ENCODE results near the gene NR1H4. TPM values are rescaled to one million over a fixed set of nuclear protein-coding genes. Genes with fewer than 3 reads are reported as not detected.

The NR1H4 gene
- total RNA-seq, 1 experiment from 2014 or later: not detected

- Mint-ChIP-seq H3K4me1 (peaks cover 18% of the 10 kb centered on the region), H3K4me3 (no peak overlapping the region), H3K9me3 (0 out of 2 replicates have a peak, but pooled peaks cover 4% of the 10 kb centered on the region), H3K27ac (no peak overlapping the region), H3K27me3 (ENCODE audit: low read depth) (peaks cover 23% of the 10 kb centered on the region), H3K36me3 (no peaks in the 10 kb centered on the region)
- ChIA-PET POLR2A (no interaction called here), CTCF (no interaction called here)
- DNase-seq (ENCODE audit: low spot score): no peak
- no peak for ATAC-seq
- TF ChIP-seq, protein P1, sequence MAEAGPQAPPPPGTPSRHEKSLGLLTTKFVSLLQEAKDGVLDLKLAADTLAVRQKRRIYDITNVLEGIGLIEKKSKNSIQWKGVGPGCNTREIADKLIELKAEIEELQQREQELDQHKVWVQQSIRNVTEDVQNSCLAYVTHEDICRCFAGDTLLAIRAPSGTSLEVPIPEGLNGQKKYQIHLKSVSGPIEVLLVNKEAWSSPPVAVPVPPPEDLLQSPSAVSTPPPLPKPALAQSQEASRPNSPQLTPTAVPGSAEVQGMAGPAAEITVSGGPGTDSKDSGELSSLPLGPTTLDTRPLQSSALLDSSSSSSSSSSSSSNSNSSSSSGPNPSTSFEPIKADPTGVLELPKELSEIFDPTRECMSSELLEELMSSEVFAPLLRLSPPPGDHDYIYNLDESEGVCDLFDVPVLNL (CRISPR knock-in tag; IDR thresholded peaks at IDR 0.05; ENCODE audit: borderline replicate concordance, low read depth): no peak
- TF ChIP-seq SP1 (CRISPR knock-in tag; conservative IDR thresholded peaks at IDR 0.05) (no peak), GTF2I (CRISPR knock-in tag; conservative IDR thresholded peaks at IDR 0.05) (no peak), ZNF232 (CRISPR knock-in tag; IDR thresholded peaks at IDR 0.05) (no peak), HMGA2 (CRISPR knock-in tag; IDR thresholded peaks at IDR 0.05) (no peak), JAZF1 (CRISPR knock-in tag; IDR thresholded peaks at IDR 0.05) (no peak)
- TF ChIP-seq, protein P2, sequence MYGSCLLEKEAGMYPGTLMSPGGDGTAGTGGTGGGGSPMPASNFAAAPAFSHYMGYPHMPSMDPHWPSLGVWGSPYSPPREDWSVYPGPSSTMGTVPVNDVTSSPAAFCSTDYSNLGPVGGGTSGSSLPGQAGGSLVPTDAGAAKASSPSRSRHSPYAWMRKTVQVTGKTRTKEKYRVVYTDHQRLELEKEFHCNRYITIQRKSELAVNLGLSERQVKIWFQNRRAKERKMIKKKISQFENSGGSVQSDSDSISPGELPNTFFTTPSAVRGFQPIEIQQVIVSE (CRISPR knock-in tag; IDR thresholded peaks at IDR 0.05; ENCODE audit: borderline replicate concordance): no peak
These were observed 102.8 kb downstream of the NR1H4 start for GRCh38 chr12:100576331-100577036.

DNA sequence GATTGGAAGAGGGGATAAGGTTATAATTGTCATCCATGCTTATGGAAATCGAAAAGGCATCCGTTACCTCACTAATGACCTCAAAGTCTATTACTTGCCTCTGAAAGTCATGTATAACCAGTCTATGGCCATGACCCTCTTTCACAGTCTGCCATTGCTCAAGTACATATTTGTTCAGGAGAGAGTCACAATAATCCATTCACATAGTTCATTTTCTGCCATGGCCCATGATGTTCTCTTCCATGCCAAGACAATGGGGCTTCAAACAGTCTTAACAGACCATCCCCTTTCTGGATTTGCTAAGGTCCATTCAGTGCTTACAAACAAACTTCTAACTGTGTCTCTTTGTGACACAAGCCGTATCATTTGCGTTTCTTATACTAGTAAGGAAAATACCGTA, 105.3 kb downstream of the NR1H4 start:
- Mint-ChIP-seq H3K36me3 (peaks cover 13% of the 10 kb centered on the region), H3K4me1 (peaks cover 14% of the 10 kb centered on the region), H3K27ac (no peak overlapping the region), H3K4me3 (no peak overlapping the region), H3K9me3 (peaks cover 22% of the 10 kb centered on the region), H3K27me3 (ENCODE audit: low read depth) (peaks cover 7% of the 10 kb centered on the region; the same call in 1 of the 2 replicates)
- TF ChIP-seq KAT7 (CRISPR knock-in tag; IDR thresholded peaks at IDR 0.05; ENCODE audit: borderline replicate concordance) (no peak), EMX1 (CRISPR knock-in tag; IDR thresholded peaks at IDR 0.05) (no peak), NFE2L1 (CRISPR knock-in tag; IDR thresholded peaks at IDR 0.05) (no peak), IRF2 (CRISPR knock-in tag; IDR thresholded peaks at IDR 0.05; ENCODE audit: borderline replicate concordance, low read depth) (no peak), ZNF396 (CRISPR knock-in tag; IDR thresholded peaks at IDR 0.05; ENCODE audit: borderline replicate concordance) (no peak), TEAD4 (CRISPR knock-in tag; IDR thresholded peaks at IDR 0.05) (no peak), NR2C2 (CRISPR knock-in tag; IDR thresholded peaks at IDR 0.05) (no peak), FOXK1 (CRISPR knock-in tag; IDR thresholded peaks at IDR 0.05) (no peak), ELF4 (CRISPR knock-in tag; IDR thresholded peaks at IDR 0.05; ENCODE audit: low read depth) (no peak), MYBL2 (CRISPR knock-in tag; IDR thresholded peaks at IDR 0.05) (no peak), JAZF1 (CRISPR knock-in tag; IDR thresholded peaks at IDR 0.05) (no peak), TEAD1 (CRISPR knock-in tag; IDR thresholded peaks at IDR 0.05) (no peak), ZNF281 (CRISPR knock-in tag; IDR thresholded peaks at IDR 0.05) (no peak), AFF4 (CRISPR knock-in tag; IDR thresholded peaks at IDR 0.05; ENCODE audit: borderline replicate concordance) (no peak), GTF2I (CRISPR knock-in tag; conservative IDR thresholded peaks at IDR 0.05) (no peak), PRRX2 (CRISPR knock-in tag; IDR thresholded peaks at IDR 0.05) (no peak)
- ATAC-seq (no peak), DNase-seq (ENCODE audit: low spot score) (no peak)
- CTCF ChIA-PET: no interaction called here
- POLR2A ChIA-PET: no interaction called here

Measured in WTC11 (cell line).